ENCODE results near the gene GALC. TPM values are rescaled to one million over a fixed set of nuclear protein-coding genes. Genes with fewer than 3 reads are reported as not detected.

The GALC gene
- total and polyA plus RNA-seq, 2 donors (not counting 3 experiments of a cell fraction or from before 2014, with no cell fraction given): 12.4 to 14.2 TPM

DNA sequence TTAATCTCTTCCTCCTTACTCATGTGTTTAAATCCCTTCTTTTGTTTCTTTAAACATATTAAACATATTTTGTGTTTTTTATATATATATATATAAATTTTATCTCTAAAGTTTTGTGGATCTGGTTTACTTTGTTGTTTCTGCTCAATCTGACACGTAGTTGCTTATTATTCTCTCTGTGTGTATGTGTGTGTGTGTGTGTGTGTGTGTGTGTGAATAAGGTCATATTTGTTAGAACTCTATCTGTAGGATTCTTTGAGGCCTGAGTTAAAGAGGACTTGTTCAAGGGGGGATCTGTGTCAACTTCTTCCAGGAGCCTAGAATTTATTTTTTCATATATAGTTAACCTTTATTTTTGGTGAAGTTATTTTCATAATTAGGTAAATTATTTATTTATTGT lies 14.6 kb upstream of the GALC start:
- FAIRE-seq (no peak), DNase-seq (ENCODE audit: low read depth, low spot score) (no peak)
- Histone ChIP-seq H3K9me1 (replicated peaks; ENCODE audit: control insufficient read depth, extremely low read depth, insufficient read depth, low read length) (peaks cover 2% of the 10 kb centered on the region), H2AFZ (ENCODE audit: low read depth, low read length) (no peak overlapping the region), H3K27me3 (ENCODE audit: control insufficient read depth in 2 of 2, insufficient read depth in 2 of 2, low read length in 2 of 2) (no peaks in the 10 kb centered on the region), H3K4me1 (ENCODE audit: control insufficient read depth, extremely low read depth, insufficient read depth, low read length) (peaks cover 3% of the 10 kb centered on the region), H3K9ac (replicated peaks; ENCODE audit: extremely low read depth, insufficient read depth, low read length) (no peak overlapping the region), H4K20me1 (replicated peaks; ENCODE audit: control insufficient read depth, extremely low read depth, insufficient read depth, low read length) (no peaks in the 10 kb centered on the region), H3K79me2 (ENCODE audit: control insufficient read depth, insufficient read depth, low read length) (no peaks in the 10 kb centered on the region), H3K4me3 (replicated peaks in 1 of 3; ENCODE audit: insufficient read depth in 1 of 3, low read depth in 1 of 3, low read length in 3 of 3) (no peak overlapping the region), H3K27ac (ENCODE audit: insufficient read depth, low read depth, low read length) (no peak overlapping the region), H3K9me3 (replicated peaks; ENCODE audit: control insufficient read depth, insufficient read depth, low read length) (no peaks in the 10 kb centered on the region), H3K36me3 (ENCODE audit: control insufficient read depth in 2 of 2, extremely low read depth in 1 of 2, insufficient read depth in 2 of 2, low read length in 2 of 2) (no peaks in the 10 kb centered on the region), H3K4me2 (ENCODE audit: insufficient read depth, low read length) (no peak overlapping the region)
- intact Hi-C loops (cut with micrococcal nuclease): no loop called here
- POLR2A ChIA-PET: no interaction called here
- CTCF ChIA-PET: no interaction called here
- TF ChIP-seq FOS (IDR thresholded peaks at IDR 0.05; ENCODE audit: borderline replicate concordance, insufficient read depth, low read length): no peak
- no TSS peak for BruUV-seq (replicated peaks)
- dilution Hi-C loops (cut with MboI; ENCODE audit: extremely low pct_ligation_motif_present, low sequenced_read_pairs): no loop called here

- BruUV-seq (replicated peaks): no TSS peak
- no peaks in the 10 kb centered on the region for H3K9me3 ChIP-seq (replicated peaks; ENCODE audit: control insufficient read depth, insufficient read depth, low read length)
- ChIA-PET CTCF (interaction anchor here (1.5 kb wide), 1 partner anchor 8 kb away, joined by 11 read pairs; no protein-coding TSS in a partner anchor), POLR2A (no interaction called here)
- FAIRE-seq (no peak), DNase-seq (ENCODE audit: low read depth, low spot score) (no peak)
- H3K27ac ChIP-seq (ENCODE audit: insufficient read depth, low read depth, low read length): no peak overlapping the region
- intact Hi-C loops (cut with micrococcal nuclease) (no loop called here), dilution Hi-C loops (cut with MboI; ENCODE audit: extremely low pct_ligation_motif_present, low sequenced_read_pairs) (no loop called here)
- H3K79me2 ChIP-seq (ENCODE audit: control insufficient read depth, insufficient read depth, low read length): no peaks in the 10 kb centered on the region
- H3K4me3 ChIP-seq (replicated peaks in 1 of 3; ENCODE audit: insufficient read depth in 1 of 3, low read depth in 1 of 3, low read length in 3 of 3): no peak overlapping the region
- H4K20me1 ChIP-seq (replicated peaks; ENCODE audit: control insufficient read depth, extremely low read depth, insufficient read depth, low read length): no peaks in the 10 kb centered on the region
- no peaks in the 10 kb centered on the region for H3K4me1 ChIP-seq (ENCODE audit: control insufficient read depth, extremely low read depth, insufficient read depth, low read length)
- no peaks in the 10 kb centered on the region for H3K36me3 ChIP-seq (ENCODE audit: control insufficient read depth in 2 of 2, extremely low read depth in 1 of 2, insufficient read depth in 2 of 2, low read length in 2 of 2)
- H3K27me3 ChIP-seq (ENCODE audit: control insufficient read depth in 2 of 2, insufficient read depth in 2 of 2, low read length in 2 of 2): no peaks in the 10 kb centered on the region
- H2AFZ ChIP-seq (ENCODE audit: low read depth, low read length): no peak overlapping the region
- no peak overlapping the region for H3K9ac ChIP-seq (replicated peaks; ENCODE audit: extremely low read depth, insufficient read depth, low read length)
- TF ChIP-seq GATA2 (IDR thresholded peaks at IDR 0.05; ENCODE audit: insufficient read depth, insufficient read length, low read depth, low read length) (no peak), JUN (IDR thresholded peaks at IDR 0.05; ENCODE audit: borderline replicate concordance, insufficient read depth, insufficient read length, low read depth) (no peak), POLR2AphosphoS5 (IDR thresholded peaks at IDR 0.05; ENCODE audit: insufficient read depth, low read depth, low read length) (no peak), CTCF (IDR thresholded peaks at IDR 0.05; ENCODE audit: extremely low read depth in 1 of 2, insufficient read depth in 1 of 2, low read depth in 1 of 2, low read length in 2 of 2) (no peak), POLR2A (IDR thresholded peaks at IDR 0.05; ENCODE audit: low read depth, low read length) (no peak), EZH2 (IDR thresholded peaks at IDR 0.05; ENCODE audit: borderline replicate concordance, low read depth, low read length, severe bottlenecking) (no peak), FOS (IDR thresholded peaks at IDR 0.05; ENCODE audit: borderline replicate concordance, insufficient read depth, low read length) (no peak), MYC (IDR thresholded peaks at IDR 0.05; ENCODE audit: low read depth, low read length) (no peak)
- TF ChIP-seq, protein P1, sequence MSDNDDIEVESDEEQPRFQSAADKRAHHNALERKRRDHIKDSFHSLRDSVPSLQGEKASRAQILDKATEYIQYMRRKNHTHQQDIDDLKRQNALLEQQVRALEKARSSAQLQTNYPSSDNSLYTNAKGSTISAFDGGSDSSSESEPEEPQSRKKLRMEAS (IDR thresholded peaks at IDR 0.05; ENCODE audit: insufficient read depth, insufficient read length): no peak
- peaks cover 2% of the 10 kb centered on the region for H3K9me1 ChIP-seq (replicated peaks; ENCODE audit: control insufficient read depth, extremely low read depth, insufficient read depth, low read length)
- H3K4me2 ChIP-seq (ENCODE audit: insufficient read depth, low read length): no peak overlapping the region
Observed at GRCh38 chr14:88005978-88006851, 13.2 kb upstream of the GALC start.

All from endothelial cell of umbilical vein (primary cell).